GM23248 (cell line): ENCODE data around the gene WDR62.

Experiments used
- EZH2 ChIP-seq: fragments of 200-600 bp; sonication (generic); IDR thresholded peaks from 2 replicates; pipeline ENCODE4 v1.6.1; 2018; ENCODE audit warnings: antibody characterized with exemption, mild to moderate bottlenecking; ENCODE audit not compliant: insufficient read depth, poor library complexity, severe bottlenecking
- EZH2phosphoT487 ChIP-seq: fragments of 200-600 bp; sonication (generic); IDR thresholded peaks from 2 replicates; pipeline ENCODE4 v1.6.1; 2018; ENCODE audit warnings: antibody characterized with exemption, moderate library complexity, mild to moderate bottlenecking, low read depth; ENCODE audit not compliant: insufficient read depth

GRCh38 chr19:36152352-36153091, 97.8 kb downstream of the WDR62 start, which contains the start of gene COX7A1:
- TF ChIP-seq EZH2 (no peak), EZH2phosphoT487 (no peak)
